IMR-90 (cell line): ENCODE results near the gene GNB1L. TPM values are rescaled to one million over a fixed set of nuclear protein-coding genes. Genes with fewer than 3 reads are reported as not detected.

Experiments
- ATAC-seq: fragments of 200-7000 bp; cut with Tn5 transposase; 2 replicates; pipeline ENCODE4 v1.9.1; 2020; ENCODE audit warnings: low read depth, mild to moderate bottlenecking, moderate library complexity
- BruUV-seq: library from RNA; stranded (reverse); fragments of 400-500 nt; replicated peaks from 2 replicates; lab custom pipeline; 2021; lab: Mats Ljungman, UMichigan
- CTCF ChIA-PET: fragments of 300-600 bp; formaldehyde crosslinking; extraction: SDS; loops from one replicate; lab custom pipeline; 2021; ENCODE audit warnings: antibody characterized with exemption; lab: Yijun Ruan, JAX
- POLR2A ChIA-PET: fragments of 300-600 bp; sonication (Branson Sonifier 250); formaldehyde crosslinking; loops from one replicate; lab custom pipeline; 2022; ENCODE audit warnings: antibody characterized with exemption; ENCODE audit not compliant: unreplicated experiment; lab: Charles Lee
- DNase-seq: peaks from one replicate; pipeline ENCODE4 v3.0.0; 2013
- H2AFZ ChIP-seq: replicated peaks from 2 replicates; pipeline ENCODE3; 2013; ENCODE audit warnings: low read length, mild to moderate bottlenecking; ENCODE audit not compliant: poor library complexity
- H2AK5ac ChIP-seq: 2 replicates; pipeline ENCODE4 v1.6.1; 2013; ENCODE audit warnings: low read depth, low read length, inconsistent platforms
- H2AK9ac ChIP-seq: replicated peaks from 2 replicates; pipeline ENCODE3; 2013; ENCODE audit warnings: mild to moderate bottlenecking, low read depth, low read length, moderate library complexity; ENCODE audit not compliant: poor library complexity
- H2BK120ac ChIP-seq: 2 replicates; pipeline ENCODE4 v1.6.1; 2013; ENCODE audit warnings: low read depth, low read length, inconsistent platforms
- H2BK15ac ChIP-seq: 3 replicates; pipeline ENCODE4 v1.6.1; 2013; ENCODE audit warnings: low read depth, low read length, inconsistent platforms
- H2BK20ac ChIP-seq: 2 replicates; pipeline ENCODE4 v1.6.1; 2013; ENCODE audit warnings: low read depth, mild to moderate bottlenecking, inconsistent platforms, low read length, moderate library complexity
- H2BK5ac ChIP-seq: 2 replicates; pipeline ENCODE4 v1.6.1; 2013; ENCODE audit warnings: mild to moderate bottlenecking, low read depth, low read length, inconsistent platforms; ENCODE audit not compliant: poor library complexity, severe bottlenecking
- H3K14ac ChIP-seq: replicated peaks from 2 replicates; pipeline ENCODE4 v1.6.1; 2013; ENCODE audit warnings: low read depth, low read length, inconsistent platforms
- H3K18ac ChIP-seq: 2 replicates; pipeline ENCODE4 v1.6.1; 2013; ENCODE audit warnings: low read depth, low read length, control low read depth
- H3K23ac ChIP-seq: 2 replicates; pipeline ENCODE4 v1.6.1; 2013; ENCODE audit warnings: low read depth, low read length, inconsistent platforms
- H3K27ac ChIP-seq: 2 replicates; pipeline ENCODE4 v1.5.1; 2013; ENCODE audit warnings: mild to moderate bottlenecking, control low read depth, low read length; ENCODE audit not compliant: insufficient read depth
- H3K27me3 ChIP-seq: 2 replicates; pipeline ENCODE4 v1.6.1; 2013; ENCODE audit warnings: low read length; ENCODE audit not compliant: control insufficient read depth, insufficient read depth
- H3K36me3 ChIP-seq: 2 replicates; pipeline ENCODE4 v1.6.1; 2013; ENCODE audit warnings: low read length, mixed read lengths; ENCODE audit not compliant: control insufficient read depth, insufficient read depth
- H3K4ac ChIP-seq: 2 replicates; pipeline ENCODE4 v1.6.1; 2013; ENCODE audit warnings: low read depth, low read length, inconsistent platforms
- H3K4me1 ChIP-seq: 2 replicates; pipeline ENCODE4 v1.6.1; 2013; ENCODE audit warnings: low read length, mixed read lengths; ENCODE audit not compliant: control insufficient read depth, insufficient read depth
- H3K4me2 ChIP-seq: 2 replicates; pipeline ENCODE4 v1.6.1; 2013; ENCODE audit warnings: low read depth, mild to moderate bottlenecking, control low read depth, low read length, moderate library complexity
- H3K4me3 ChIP-seq: 2 replicates; pipeline ENCODE4 v1.5.1; 2013; ENCODE audit warnings: low read depth, mild to moderate bottlenecking, control low read depth, low read length, moderate library complexity; ENCODE audit not compliant: insufficient read depth
- H3K56ac ChIP-seq: 2 replicates; pipeline ENCODE4 v1.6.1; 2013; ENCODE audit warnings: low read length, inconsistent platforms; ENCODE audit not compliant: insufficient read depth; ENCODE audit errors: extremely low read depth
- H3K79me1 ChIP-seq, 2 experiments: 2 replicates each; pipeline ENCODE4 v1.6.1; 2013; ENCODE audit warnings: low read length in 2 of 2, inconsistent platforms in 1 of 2, low read depth in 1 of 2
- H3K9ac ChIP-seq: 2 replicates; pipeline ENCODE4 v1.6.1; 2013; ENCODE audit warnings: low read depth, low read length, control low read depth
- H3K9me1 ChIP-seq: 2 replicates; pipeline ENCODE4 v1.6.1; 2013; ENCODE audit warnings: low read length, inconsistent platforms; ENCODE audit not compliant: insufficient read depth
- H3K9me3 ChIP-seq: 2 replicates; pipeline ENCODE4 v1.6.1; 2013; ENCODE audit warnings: low read length; ENCODE audit not compliant: control insufficient read depth, insufficient read depth
- H4K20me1 ChIP-seq: 2 replicates; pipeline ENCODE4 v1.6.1; 2013; ENCODE audit warnings: low read length, inconsistent platforms; ENCODE audit not compliant: insufficient read depth
- H4K5ac ChIP-seq: 2 replicates; pipeline ENCODE4 v1.6.1; 2013; ENCODE audit warnings: mild to moderate bottlenecking, low read depth, low read length, control low read depth
- H4K8ac ChIP-seq, 2 experiments: 2 replicates each; pipeline ENCODE4 v1.6.1; 2013; ENCODE audit warnings: low read depth in 2 of 2, low read length in 2 of 2, control low read depth in 1 of 2, inconsistent platforms in 1 of 2
- H4K91ac ChIP-seq: 2 replicates; pipeline ENCODE4 v1.6.1; 2013; ENCODE audit warnings: low read depth, low read length, inconsistent platforms; ENCODE audit not compliant: insufficient read depth
- BHLHE40 ChIP-seq: fragments of 150-350 bp; IDR thresholded peaks from 2 replicates; pipeline ENCODE4 v1.6.1; 2016; ENCODE audit warnings: mild to moderate bottlenecking, low read depth, low read length
- FOS ChIP-seq: fragments of 150-350 bp; IDR thresholded peaks from 2 replicates; pipeline ENCODE4 v1.6.1; 2016; ENCODE audit warnings: low read depth, low read length
- MAFK ChIP-seq: IDR thresholded peaks from 2 replicates; pipeline ENCODE4 v1.6.1; 2012; ENCODE audit warnings: low read depth, low read length, improper control_type of control experiment
- MAZ ChIP-seq: IDR thresholded peaks from 2 replicates; pipeline ENCODE4 v1.6.1; 2012; ENCODE audit warnings: low read depth, mild to moderate bottlenecking, low read length, improper control_type of control experiment, moderate library complexity, borderline replicate concordance
- MXI1 ChIP-seq: IDR thresholded peaks from 2 replicates; pipeline ENCODE4 v1.6.1; 2012; ENCODE audit warnings: low read depth, mild to moderate bottlenecking, low read length, moderate library complexity, borderline replicate concordance
- NFE2L2 ChIP-seq: fragments of 150-350 bp; IDR thresholded peaks from 2 replicates; pipeline ENCODE4 v1.6.1; 2016; ENCODE audit warnings: low read depth, mild to moderate bottlenecking, low read length
- POLR2A ChIP-seq: IDR thresholded peaks from 2 replicates; pipeline ENCODE4 v1.6.1; 2012; ENCODE audit warnings: mild to moderate bottlenecking, low read depth, low read length
- RAD21 ChIP-seq: IDR thresholded peaks from 2 replicates; pipeline ENCODE4 v1.6.1; 2012; ENCODE audit warnings: low read length, improper control_type of control experiment
- RFX5 ChIP-seq: IDR thresholded peaks from 2 replicates; pipeline ENCODE4 v1.8.0; 2012; ENCODE audit warnings: low read depth, mild to moderate bottlenecking, low read length, moderate library complexity
- SMC3 ChIP-seq: fragments of 150-350 bp; IDR thresholded peaks from 2 replicates; pipeline ENCODE4 v1.6.1; 2016; ENCODE audit warnings: low read depth, mild to moderate bottlenecking, antibody characterized with exemption, low read length, moderate library complexity
- USF2 ChIP-seq: fragments of 150-350 bp; IDR thresholded peaks from 2 replicates; pipeline ENCODE4 v1.6.1; 2017; ENCODE audit warnings: mild to moderate bottlenecking, antibody characterized with exemption, low read length, low read depth
- WGBS, 2 experiments: methylation state at CpG; one replicate each; pipeline versions ENCODE4 v1.1.5 to v1.1.7; 2013; ENCODE audit warnings: missing lambda C conversion rate in 2 of 2; ENCODE audit not compliant: insufficient read length in 1 of 2; ENCODE audit errors: extremely low coverage in 2 of 2; 5-methylcytosine and 5-hydroxymethylcytosine counted together
- dilution Hi-C: fragments of 300-500 bp; cut with HindIII; formaldehyde crosslinking; loops from one replicate; pipeline ENCODE4 v1.14.3; 2018; ENCODE audit warnings: low sequenced_read_pairs; ENCODE audit not compliant: unreplicated experiment
- in situ Hi-C: fragments of 300-500 bp; cut with MboI; formaldehyde crosslinking; loops from 3 replicates; pipeline ENCODE4 v1.14.3; 2019; ENCODE audit warnings: low sequenced_read_pairs, inconsistent platforms, mixed read lengths
- intact Hi-C: fragments of 100-400 bp; cut with micrococcal nuclease; formaldehyde crosslinking; loops from 2 replicates; pipeline ENCODE4 v1.10.0; 2022
- polyA plus RNA-seq, 3 experiments: library from polyadenylated mRNA; depleted of rRNA; stranded (reverse); fragments of >200 nt; gene quantifications; 2 replicates each; pipeline ENCODE4 v1.2.3, GENCODE V29; 2012; ENCODE audit warnings: low replicate concordance in 1 of 3
- total RNA-seq: library from RNA; depleted of rRNA; stranded (reverse); fragments of >200 nt; gene quantifications from 2 replicates; pipeline ENCODE4 v1.2.3, GENCODE V29; 2012
- TF ChIP-seq, protein P1 (sequence below): conservative IDR thresholded peaks from 2 replicates; pipeline ENCODE4 v1.5.1; 2012; ENCODE audit warnings: mild to moderate bottlenecking, low read depth, low read length, improper control_type of control experiment
- TF ChIP-seq, protein P2 (sequence below): fragments of 150-350 bp; IDR thresholded peaks from 2 replicates; pipeline ENCODE4 v1.6.1; 2016; ENCODE audit warnings: low read depth, mild to moderate bottlenecking, low read length, moderate library complexity, borderline replicate concordance

The GNB1L gene
- total and polyA plus RNA-seq, 2 of the 4 experiments (the other 2 are of a cell fraction), result 2.5 to 4.4 TPM

GRCh38 chr22:19853879-19854777 lies 546 bp downstream of the GNB1L start:
- H4K5ac ChIP-seq, result 0 out of 2 replicates have a peak overlapping the region, but pooled peaks have one; percentile 6
- ATAC-seq, result peak; percentile 25
- in situ Hi-C loops (no loop called here), intact Hi-C loops (loop anchor here (1.0 to 5.0 kb wide), 2 partner anchors 56 to 122 kb away; no protein-coding TSS in a partner anchor), dilution Hi-C loops (no loop called here)
- H2AK9ac ChIP-seq, result peak overlapping the region; percentile 95
- peak overlapping the region; percentile 90 for H3K14ac ChIP-seq
- H3K18ac ChIP-seq, result peak overlapping the region; percentile 10; the same call in 1 of the 2 replicates
- H3K36me3 ChIP-seq, result peaks cover 27% of the 10 kb centered on the region
- no peaks in the 10 kb centered on the region for H3K9me3 ChIP-seq
- BruUV-seq, result no TSS peak
- peak overlapping the region; percentile 81 for H3K27ac ChIP-seq
- H3K9ac ChIP-seq, result peak overlapping the region; percentile 90
- peaks cover 18% of the 10 kb centered on the region for H3K9me1 ChIP-seq
- H4K8ac ChIP-seq, result peak overlapping the region; percentile 5 to 61; a peak in 2 of 4 replicates
- peaks cover 16% of the 10 kb centered on the region for H3K4me1 ChIP-seq
- H2BK15ac ChIP-seq, result no peak overlapping the region
- 3% methylated on average over 35 of the region's 49 CpGs; no CpG with 5 or more reads in 1 of the 2 experiments for WGBS, 2 experiments
- H3K23ac ChIP-seq, result peak overlapping the region; percentile 71
- peak overlapping the region; percentile 71 for H2AK5ac ChIP-seq
- peak overlapping the region; percentile 50; the same call in 1 of the 2 replicates for H2BK120ac ChIP-seq
- ChIA-PET POLR2A (interaction anchor here (0.6 kb wide), 1 partner anchor 47 kb away, joined by 5 read pairs; no protein-coding TSS in a partner anchor), CTCF (no interaction called here)
- H3K4me2 ChIP-seq, result peak overlapping the region; percentile 80
- H2BK5ac ChIP-seq, result peak overlapping the region; percentile 78
- H4K20me1 ChIP-seq, result peaks cover 36% of the 10 kb centered on the region
- peaks cover 17 to 70% of the 10 kb centered on the region in 2 experiments for H3K79me1 ChIP-seq
- peak overlapping the region; percentile 57 for H4K91ac ChIP-seq
- peak overlapping the region; percentile 85 for H3K4me3 ChIP-seq
- H2BK20ac ChIP-seq, result no peak overlapping the region
- H3K27me3 ChIP-seq, result no peaks in the 10 kb centered on the region
- peak overlapping the region; percentile 81 for H3K4ac ChIP-seq
- peak overlapping the region; percentile 90 for H2AFZ ChIP-seq
- peak overlapping the region; percentile 61 for H3K56ac ChIP-seq
- DNase-seq, result no peak
- TF ChIP-seq USF2, result no peak
- no peak for TF ChIP-seq MAFK
- TF ChIP-seq, protein P1, sequence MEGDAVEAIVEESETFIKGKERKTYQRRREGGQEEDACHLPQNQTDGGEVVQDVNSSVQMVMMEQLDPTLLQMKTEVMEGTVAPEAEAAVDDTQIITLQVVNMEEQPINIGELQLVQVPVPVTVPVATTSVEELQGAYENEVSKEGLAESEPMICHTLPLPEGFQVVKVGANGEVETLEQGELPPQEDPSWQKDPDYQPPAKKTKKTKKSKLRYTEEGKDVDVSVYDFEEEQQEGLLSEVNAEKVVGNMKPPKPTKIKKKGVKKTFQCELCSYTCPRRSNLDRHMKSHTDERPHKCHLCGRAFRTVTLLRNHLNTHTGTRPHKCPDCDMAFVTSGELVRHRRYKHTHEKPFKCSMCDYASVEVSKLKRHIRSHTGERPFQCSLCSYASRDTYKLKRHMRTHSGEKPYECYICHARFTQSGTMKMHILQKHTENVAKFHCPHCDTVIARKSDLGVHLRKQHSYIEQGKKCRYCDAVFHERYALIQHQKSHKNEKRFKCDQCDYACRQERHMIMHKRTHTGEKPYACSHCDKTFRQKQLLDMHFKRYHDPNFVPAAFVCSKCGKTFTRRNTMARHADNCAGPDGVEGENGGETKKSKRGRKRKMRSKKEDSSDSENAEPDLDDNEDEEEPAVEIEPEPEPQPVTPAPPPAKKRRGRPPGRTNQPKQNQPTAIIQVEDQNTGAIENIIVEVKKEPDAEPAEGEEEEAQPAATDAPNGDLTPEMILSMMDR, result no peak
- no peak for TF ChIP-seq NFE2L2
- TF ChIP-seq RAD21, result no peak
- no peak for TF ChIP-seq MXI1
- no peak for TF ChIP-seq SMC3
- TF ChIP-seq BHLHE40, result no peak
- TF ChIP-seq FOS, result no peak
- TF ChIP-seq RFX5, result no peak
- TF ChIP-seq, protein P2, sequence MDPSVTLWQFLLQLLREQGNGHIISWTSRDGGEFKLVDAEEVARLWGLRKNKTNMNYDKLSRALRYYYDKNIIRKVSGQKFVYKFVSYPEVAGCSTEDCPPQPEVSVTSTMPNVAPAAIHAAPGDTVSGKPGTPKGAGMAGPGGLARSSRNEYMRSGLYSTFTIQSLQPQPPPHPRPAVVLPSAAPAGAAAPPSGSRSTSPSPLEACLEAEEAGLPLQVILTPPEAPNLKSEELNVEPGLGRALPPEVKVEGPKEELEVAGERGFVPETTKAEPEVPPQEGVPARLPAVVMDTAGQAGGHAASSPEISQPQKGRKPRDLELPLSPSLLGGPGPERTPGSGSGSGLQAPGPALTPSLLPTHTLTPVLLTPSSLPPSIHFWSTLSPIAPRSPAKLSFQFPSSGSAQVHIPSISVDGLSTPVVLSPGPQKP, result no peak
- no peak for TF ChIP-seq POLR2A
- no peak for TF ChIP-seq MAZ
